ENCODE results near the gene WNT7A.
"Not testable (repeated sequence)": the region's sequence is repeated elsewhere in the genome, so short reads cannot be mapped to it uniquely, and the experiment has no call there.

WNT7A gene

GRCh38 chr3:13879946-13880810 is at the start of gene WNT7A:
Gene WNT7A (minus strand): TSS chr3:13880071. CDS start chr3:13879816, 255 bp downstream.
- DNase-seq (ENCODE audit: low read depth) = no peak

DNA sequence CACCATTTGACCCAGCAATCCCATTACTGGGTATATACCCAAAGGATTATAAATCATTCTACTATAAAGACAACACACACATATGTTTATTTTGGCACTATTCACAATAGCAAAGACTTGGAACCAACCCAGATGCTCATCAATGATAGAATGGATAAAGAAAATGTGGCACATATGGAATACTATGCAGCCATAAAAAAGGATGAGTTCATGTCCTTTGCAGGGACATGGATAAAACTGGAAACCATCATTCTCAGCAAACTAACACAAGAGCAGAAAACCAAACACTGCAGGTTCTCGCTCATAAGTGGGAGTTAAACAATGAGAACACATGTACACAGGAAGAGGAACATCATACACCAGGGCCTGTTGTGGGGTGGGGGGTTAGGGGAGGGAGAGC is 48.9 kb upstream of the WNT7A start:
- not testable (repeated sequence) for DNase-seq (ENCODE audit: low read depth)

DNA sequence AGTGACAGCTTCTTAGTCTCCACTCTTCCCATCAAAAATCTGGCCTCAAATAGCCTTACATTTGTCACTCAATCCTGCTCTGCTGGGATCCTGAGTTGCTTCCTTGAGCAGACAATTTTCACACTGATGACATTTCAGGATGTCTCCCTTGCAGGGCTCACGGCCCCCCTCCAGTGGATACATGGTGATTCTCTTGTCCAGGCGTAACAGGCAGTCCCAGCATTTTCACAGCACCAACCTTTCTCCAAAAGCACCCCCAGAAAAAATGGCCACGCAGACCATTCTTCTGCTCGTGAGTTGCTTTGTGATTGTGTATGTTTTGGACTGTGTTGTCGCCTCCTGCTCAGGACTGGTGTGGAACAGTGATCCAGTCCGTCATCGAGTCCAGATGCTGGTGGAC is 47.4 kb upstream of the WNT7A start:
- DNase-seq (ENCODE audit: low read depth) = no peak

- DNase-seq (ENCODE audit: low read depth) = no peak
Measured at GRCh38 chr3:13916375-13916774, 36.5 kb upstream of the WNT7A start.

GRCh38 chr3:13902648-13903238 is 22.9 kb upstream of the WNT7A start:
- DNase-seq (ENCODE audit: low read depth) = no peak

- no peak for DNase-seq (ENCODE audit: low read depth)
Measured at GRCh38 chr3:13901935-13902584, 22.2 kb upstream of the WNT7A start.

DNA sequence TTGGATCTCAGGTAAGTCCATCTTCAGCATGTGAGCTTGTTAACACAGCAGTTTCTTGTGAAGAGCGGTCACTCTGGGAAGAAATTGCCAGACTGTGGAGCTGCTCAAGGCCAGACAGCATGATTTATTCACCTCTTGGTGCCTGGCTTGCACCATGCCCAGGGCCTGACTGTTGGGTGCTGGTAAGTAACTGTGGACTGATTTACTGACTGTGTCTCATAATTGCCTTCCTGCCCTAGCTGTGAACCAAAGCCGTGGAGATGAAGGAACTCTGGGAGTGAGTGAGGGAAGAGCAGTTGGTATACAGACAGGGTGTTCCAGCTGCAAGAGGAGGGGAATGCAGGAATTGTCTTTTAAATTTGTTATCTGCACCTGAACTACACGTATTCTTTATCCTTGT is 18.5 kb upstream of the WNT7A start:
- DNase-seq (ENCODE audit: low read depth) = no peak

GRCh38 chr3:13896473-13897154 is 16.7 kb upstream of the WNT7A start:
- no peak for DNase-seq (ENCODE audit: low read depth)

GRCh38 chr3:13895155-13896105 is 15.6 kb upstream of the WNT7A start:
- DNase-seq (ENCODE audit: low read depth) = peak; percentile 85

GRCh38 chr3:13894807-13895154 is 14.9 kb upstream of the WNT7A start:
- DNase-seq (ENCODE audit: low read depth) = no peak

DNA sequence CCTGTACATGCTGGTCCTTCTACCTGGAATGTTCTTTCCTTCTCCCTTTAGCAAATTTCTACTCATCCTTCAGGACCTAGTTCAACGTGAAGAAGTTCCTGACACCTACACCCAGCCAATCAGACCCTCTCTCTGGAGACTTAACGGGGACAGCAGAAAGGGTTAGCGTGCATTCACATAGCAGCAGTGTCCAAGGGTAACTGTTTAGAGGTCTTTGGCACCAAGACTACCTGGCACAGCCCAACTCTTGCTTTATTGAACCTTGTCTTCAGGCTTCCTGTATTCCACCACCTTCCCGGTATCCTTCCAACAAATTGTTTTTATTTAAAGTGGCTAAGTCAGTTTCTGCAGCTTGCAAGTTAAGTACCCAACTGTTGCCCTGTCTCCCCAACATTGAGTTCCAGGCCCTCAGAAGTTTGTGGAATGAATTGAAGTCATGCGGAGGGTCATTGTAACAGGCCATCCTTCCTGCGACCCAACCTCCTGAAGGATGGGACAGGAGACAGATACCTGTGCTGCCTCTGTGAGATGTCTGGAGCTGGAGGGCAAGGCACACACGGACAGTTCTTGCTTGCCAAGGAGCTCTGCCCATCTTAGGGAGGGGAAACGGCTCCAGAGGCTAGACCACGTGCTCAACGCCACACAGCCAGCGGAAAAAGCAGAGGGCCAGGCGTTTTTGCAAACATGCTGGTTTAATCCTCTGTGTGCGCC is 14.4 kb upstream of the WNT7A start:
- DNase-seq (ENCODE audit: low read depth) = no peak

DNA sequence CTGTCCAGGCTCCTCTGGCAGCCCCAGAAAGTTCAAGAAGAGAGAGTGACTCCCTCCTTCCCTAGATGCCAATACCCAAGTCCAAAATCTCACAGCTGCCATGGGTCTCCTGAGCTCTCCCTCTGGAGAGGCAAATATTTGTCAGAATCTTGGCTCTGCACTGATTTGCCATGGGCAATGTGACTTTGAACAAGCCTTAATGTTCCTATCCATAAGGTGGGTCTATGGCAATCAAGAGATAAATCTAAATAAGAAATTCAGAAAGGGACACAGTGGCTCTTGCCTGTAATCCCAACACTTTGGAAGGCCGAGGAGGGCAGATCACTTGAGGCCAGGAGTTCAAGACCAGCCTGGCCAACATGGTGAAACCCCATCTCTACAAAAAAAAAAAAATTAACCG is 12.4 kb upstream of the WNT7A start:
- DNase-seq (ENCODE audit: low read depth) = no peak

DNA sequence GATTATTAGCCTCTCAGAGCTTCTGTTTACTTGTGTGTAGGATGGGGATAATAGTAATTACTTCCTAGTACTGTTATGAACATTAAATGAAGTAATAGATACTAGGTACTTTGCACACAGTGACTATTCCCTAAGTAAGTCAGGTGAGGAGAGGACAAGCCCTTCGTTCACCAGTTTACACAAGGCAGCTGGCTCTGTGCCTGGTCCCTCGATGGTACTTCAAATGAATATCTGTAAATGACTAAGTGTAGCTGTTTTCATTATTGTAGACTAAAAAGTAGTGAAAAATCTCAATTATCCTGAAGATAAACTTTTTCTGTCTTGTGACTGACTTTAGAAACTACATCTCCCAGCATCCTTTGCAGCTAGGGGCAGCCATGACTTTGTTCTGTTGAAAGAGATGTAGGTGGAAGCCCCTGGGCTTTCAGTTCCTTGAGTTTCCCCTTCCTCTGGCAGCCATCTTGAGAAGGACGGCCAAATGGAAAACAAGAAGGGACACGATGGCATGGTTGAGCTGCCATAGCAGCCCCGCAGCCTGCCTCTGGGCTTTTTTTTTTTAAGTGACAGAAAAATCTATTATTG is 11.7 kb upstream of the WNT7A start:
- DNase-seq (ENCODE audit: low read depth) = no peak

DNA sequence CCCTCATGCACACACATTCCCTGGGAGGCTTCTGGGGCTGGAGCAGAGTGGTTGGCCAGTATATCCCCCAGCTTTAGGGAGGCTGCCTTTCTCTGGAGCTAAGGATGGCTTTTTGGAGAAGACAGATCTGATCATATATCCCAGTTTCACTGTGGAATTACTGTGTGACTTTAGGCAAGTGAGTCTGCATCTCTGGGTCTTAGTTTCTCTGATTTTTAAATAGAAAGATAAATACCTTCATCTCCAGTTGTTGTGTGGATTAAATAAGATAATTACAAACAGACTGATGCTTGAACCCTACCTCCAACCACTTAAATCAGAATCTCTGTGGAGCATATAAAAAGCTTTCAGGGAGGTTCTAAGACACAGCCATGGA is 11.1 kb upstream of the WNT7A start:
- DNase-seq (ENCODE audit: low read depth) = no peak

DNA sequence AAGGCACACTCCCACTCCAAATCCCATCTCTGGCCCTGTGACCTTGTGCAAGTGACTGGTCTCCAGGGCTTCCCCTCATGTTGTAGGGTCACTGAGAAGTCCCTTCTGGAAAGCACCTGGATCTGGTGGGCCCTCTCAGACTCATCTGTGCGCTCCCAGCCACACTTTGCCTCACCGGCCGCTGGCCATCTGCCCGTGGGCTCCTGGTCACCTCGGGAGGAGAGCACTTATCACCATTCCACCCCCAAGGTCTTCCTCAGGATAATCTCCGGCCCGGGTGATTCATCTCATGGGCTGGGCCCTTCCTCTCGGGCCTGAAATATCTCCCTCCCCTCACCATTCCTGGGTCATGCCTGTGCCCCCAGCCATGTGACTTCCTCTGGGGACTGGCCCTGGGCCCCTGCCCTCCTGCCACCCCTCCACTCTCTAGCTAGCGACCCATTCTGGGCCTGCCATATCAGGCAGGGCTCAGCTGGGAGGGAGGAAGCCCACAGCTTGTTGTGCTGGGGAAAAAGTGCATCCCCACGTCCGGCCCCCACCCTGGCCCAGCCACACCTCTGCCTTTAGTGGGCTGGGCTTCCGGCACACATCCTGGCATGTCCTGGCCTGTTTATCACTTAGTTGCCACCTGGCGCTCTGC is 10.6 kb upstream of the WNT7A start:
- DNase-seq (ENCODE audit: low read depth) = no peak

- no peak for DNase-seq (ENCODE audit: low read depth)
Measured at GRCh38 chr3:13888576-13888975, 8.7 kb upstream of the WNT7A start.

DNA sequence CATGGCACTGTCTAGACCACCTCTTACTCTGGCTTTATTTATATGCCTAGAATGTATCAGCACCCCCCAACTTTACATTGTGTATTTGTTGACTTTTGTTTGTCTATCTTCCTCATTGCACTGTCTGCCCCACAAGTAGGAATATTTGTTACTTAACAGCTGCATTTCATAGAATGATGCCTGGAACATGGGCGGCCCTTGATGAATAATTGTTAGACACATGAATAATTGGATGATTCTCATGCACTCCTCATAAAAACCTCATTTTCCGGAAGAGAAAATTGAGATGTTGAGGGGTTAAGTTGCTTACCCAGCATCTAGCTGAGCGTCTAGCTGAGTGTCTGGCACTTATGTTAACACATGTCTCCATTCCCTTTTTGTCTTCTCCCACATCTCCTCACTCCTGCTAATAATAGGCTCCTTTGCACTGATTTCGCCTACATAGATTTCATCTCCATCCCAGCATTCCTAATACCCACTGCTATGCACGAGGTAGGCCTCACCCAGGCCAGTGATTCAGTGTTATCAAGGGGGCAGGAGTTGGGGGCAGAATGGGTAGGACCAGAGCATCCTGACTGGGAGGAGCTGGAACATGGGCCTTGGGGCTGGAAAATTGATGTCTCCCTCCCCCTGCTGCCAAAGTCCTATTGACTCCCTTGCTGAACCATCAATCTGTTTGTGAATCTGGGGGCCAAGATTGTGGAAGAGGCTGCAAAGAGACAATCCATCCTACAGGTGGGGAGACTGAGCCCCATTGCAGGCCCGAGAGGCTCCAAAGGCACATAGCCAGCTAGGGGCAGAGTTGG is 7.8 kb upstream of the WNT7A start:
- no peak for DNase-seq (ENCODE audit: low read depth)

- DNase-seq (ENCODE audit: low read depth) = no peak
Measured at GRCh38 chr3:13886593-13887129, 6.8 kb upstream of the WNT7A start.

DNA sequence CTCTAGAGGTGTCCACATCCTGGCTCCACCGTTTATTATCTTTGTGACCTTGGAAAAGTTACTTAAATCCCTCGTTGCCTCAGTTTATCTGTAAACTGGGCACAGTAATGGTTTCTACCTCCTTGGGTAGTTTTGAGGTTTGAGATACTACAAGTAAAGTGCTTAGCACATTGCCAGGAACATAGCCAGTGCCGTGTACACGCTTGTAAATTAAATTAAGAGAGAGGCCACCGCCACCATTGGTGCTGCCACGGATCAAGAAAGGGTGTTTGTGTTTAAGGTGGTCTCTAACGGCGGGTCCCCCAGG is 5.8 kb upstream of the WNT7A start:
- no peak for DNase-seq (ENCODE audit: low read depth)

Measured in stimulated activated CD8-positive, alpha-beta memory T cell treated with anti-CD3 and anti-CD28 coated beads, Interleukin-7, amount 100 ng/mL, for 24 hours (primary cell).